IMR-90 (cell line): Measurements from ENCODE around the gene GNL2. TPM values are rescaled to one million over a fixed set of nuclear protein-coding genes. Genes with fewer than 3 reads are reported as not detected.

Experiments used
- ATAC-seq: fragments of 200-7000 bp; cut with Tn5 transposase; 2 replicates; pipeline ENCODE4 v1.9.1; 2020; ENCODE audit warnings: low read depth, mild to moderate bottlenecking, moderate library complexity
- BruUV-seq: library from RNA; stranded (reverse); fragments of 400-500 nt; replicated peaks from 2 replicates; lab custom pipeline; 2021; lab: Mats Ljungman, UMichigan
- CTCF ChIA-PET: fragments of 300-600 bp; formaldehyde crosslinking; extraction: SDS; loops from one replicate; lab custom pipeline; 2021; ENCODE audit warnings: antibody characterized with exemption; lab: Yijun Ruan, JAX
- POLR2A ChIA-PET: fragments of 300-600 bp; sonication (Branson Sonifier 250); formaldehyde crosslinking; loops from one replicate; lab custom pipeline; 2022; ENCODE audit warnings: antibody characterized with exemption; ENCODE audit not compliant: unreplicated experiment; lab: Charles Lee
- DNase-seq: peaks from one replicate; pipeline ENCODE4 v3.0.0; 2013
- H2AFZ ChIP-seq: replicated peaks from 2 replicates; pipeline ENCODE3; 2013; ENCODE audit warnings: low read length, mild to moderate bottlenecking; ENCODE audit not compliant: poor library complexity
- H2AK5ac ChIP-seq: 2 replicates; pipeline ENCODE4 v1.6.1; 2013; ENCODE audit warnings: low read depth, low read length, inconsistent platforms
- H2AK9ac ChIP-seq: replicated peaks from 2 replicates; pipeline ENCODE3; 2013; ENCODE audit warnings: mild to moderate bottlenecking, low read depth, low read length, moderate library complexity; ENCODE audit not compliant: poor library complexity
- H2BK120ac ChIP-seq: 2 replicates; pipeline ENCODE4 v1.6.1; 2013; ENCODE audit warnings: low read depth, low read length, inconsistent platforms
- H2BK15ac ChIP-seq: 3 replicates; pipeline ENCODE4 v1.6.1; 2013; ENCODE audit warnings: low read depth, low read length, inconsistent platforms
- H2BK20ac ChIP-seq: 2 replicates; pipeline ENCODE4 v1.6.1; 2013; ENCODE audit warnings: low read depth, mild to moderate bottlenecking, inconsistent platforms, low read length, moderate library complexity
- H2BK5ac ChIP-seq: 2 replicates; pipeline ENCODE4 v1.6.1; 2013; ENCODE audit warnings: mild to moderate bottlenecking, low read depth, low read length, inconsistent platforms; ENCODE audit not compliant: poor library complexity, severe bottlenecking
- H3K14ac ChIP-seq: replicated peaks from 2 replicates; pipeline ENCODE4 v1.6.1; 2013; ENCODE audit warnings: low read depth, low read length, inconsistent platforms
- H3K18ac ChIP-seq: 2 replicates; pipeline ENCODE4 v1.6.1; 2013; ENCODE audit warnings: low read depth, low read length, control low read depth
- H3K23ac ChIP-seq: 2 replicates; pipeline ENCODE4 v1.6.1; 2013; ENCODE audit warnings: low read depth, low read length, inconsistent platforms
- H3K27ac ChIP-seq: 2 replicates; pipeline ENCODE4 v1.5.1; 2013; ENCODE audit warnings: mild to moderate bottlenecking, control low read depth, low read length; ENCODE audit not compliant: insufficient read depth
- H3K27me3 ChIP-seq: 2 replicates; pipeline ENCODE4 v1.6.1; 2013; ENCODE audit warnings: low read length; ENCODE audit not compliant: control insufficient read depth, insufficient read depth
- H3K36me3 ChIP-seq: 2 replicates; pipeline ENCODE4 v1.6.1; 2013; ENCODE audit warnings: low read length, mixed read lengths; ENCODE audit not compliant: control insufficient read depth, insufficient read depth
- H3K4ac ChIP-seq: 2 replicates; pipeline ENCODE4 v1.6.1; 2013; ENCODE audit warnings: low read depth, low read length, inconsistent platforms
- H3K4me1 ChIP-seq: 2 replicates; pipeline ENCODE4 v1.6.1; 2013; ENCODE audit warnings: low read length, mixed read lengths; ENCODE audit not compliant: control insufficient read depth, insufficient read depth
- H3K4me2 ChIP-seq: 2 replicates; pipeline ENCODE4 v1.6.1; 2013; ENCODE audit warnings: low read depth, mild to moderate bottlenecking, control low read depth, low read length, moderate library complexity
- H3K4me3 ChIP-seq: 2 replicates; pipeline ENCODE4 v1.5.1; 2013; ENCODE audit warnings: low read depth, mild to moderate bottlenecking, control low read depth, low read length, moderate library complexity; ENCODE audit not compliant: insufficient read depth
- H3K56ac ChIP-seq: 2 replicates; pipeline ENCODE4 v1.6.1; 2013; ENCODE audit warnings: low read length, inconsistent platforms; ENCODE audit not compliant: insufficient read depth; ENCODE audit errors: extremely low read depth
- H3K79me1 ChIP-seq, 2 experiments: 2 replicates each; pipeline ENCODE4 v1.6.1; 2013; ENCODE audit warnings: low read length in 2 of 2, inconsistent platforms in 1 of 2, low read depth in 1 of 2
- H3K9ac ChIP-seq: 2 replicates; pipeline ENCODE4 v1.6.1; 2013; ENCODE audit warnings: low read depth, low read length, control low read depth
- H3K9me1 ChIP-seq: 2 replicates; pipeline ENCODE4 v1.6.1; 2013; ENCODE audit warnings: low read length, inconsistent platforms; ENCODE audit not compliant: insufficient read depth
- H3K9me3 ChIP-seq: 2 replicates; pipeline ENCODE4 v1.6.1; 2013; ENCODE audit warnings: low read length; ENCODE audit not compliant: control insufficient read depth, insufficient read depth
- H4K20me1 ChIP-seq: 2 replicates; pipeline ENCODE4 v1.6.1; 2013; ENCODE audit warnings: low read length, inconsistent platforms; ENCODE audit not compliant: insufficient read depth
- H4K5ac ChIP-seq: 2 replicates; pipeline ENCODE4 v1.6.1; 2013; ENCODE audit warnings: mild to moderate bottlenecking, low read depth, low read length, control low read depth
- H4K8ac ChIP-seq, 2 experiments: 2 replicates each; pipeline ENCODE4 v1.6.1; 2013; ENCODE audit warnings: low read depth in 2 of 2, low read length in 2 of 2, control low read depth in 1 of 2, inconsistent platforms in 1 of 2
- H4K91ac ChIP-seq: 2 replicates; pipeline ENCODE4 v1.6.1; 2013; ENCODE audit warnings: low read depth, low read length, inconsistent platforms; ENCODE audit not compliant: insufficient read depth
- BHLHE40 ChIP-seq: fragments of 150-350 bp; IDR thresholded peaks from 2 replicates; pipeline ENCODE4 v1.6.1; 2016; ENCODE audit warnings: mild to moderate bottlenecking, low read depth, low read length
- CEBPB ChIP-seq: IDR thresholded peaks from 2 replicates; pipeline ENCODE4 v1.6.1; 2012; ENCODE audit warnings: low read depth, low read length, improper control_type of control experiment
- CHD1 ChIP-seq: IDR thresholded peaks from 2 replicates; pipeline ENCODE4 v1.6.1; 2012; ENCODE audit warnings: low read depth, low read length, improper control_type of control experiment
- FOS ChIP-seq: fragments of 150-350 bp; IDR thresholded peaks from 2 replicates; pipeline ENCODE4 v1.6.1; 2016; ENCODE audit warnings: low read depth, low read length
- MAFK ChIP-seq: IDR thresholded peaks from 2 replicates; pipeline ENCODE4 v1.6.1; 2012; ENCODE audit warnings: low read depth, low read length, improper control_type of control experiment
- MAZ ChIP-seq: IDR thresholded peaks from 2 replicates; pipeline ENCODE4 v1.6.1; 2012; ENCODE audit warnings: low read depth, mild to moderate bottlenecking, low read length, improper control_type of control experiment, moderate library complexity, borderline replicate concordance
- POLR2A ChIP-seq: IDR thresholded peaks from 2 replicates; pipeline ENCODE4 v1.6.1; 2012; ENCODE audit warnings: mild to moderate bottlenecking, low read depth, low read length
- RFX5 ChIP-seq: IDR thresholded peaks from 2 replicates; pipeline ENCODE4 v1.8.0; 2012; ENCODE audit warnings: low read depth, mild to moderate bottlenecking, low read length, moderate library complexity
- SMC3 ChIP-seq: fragments of 150-350 bp; IDR thresholded peaks from 2 replicates; pipeline ENCODE4 v1.6.1; 2016; ENCODE audit warnings: low read depth, mild to moderate bottlenecking, antibody characterized with exemption, low read length, moderate library complexity
- dilution Hi-C: fragments of 300-500 bp; cut with HindIII; formaldehyde crosslinking; loops from one replicate; pipeline ENCODE4 v1.14.3; 2018; ENCODE audit warnings: low sequenced_read_pairs; ENCODE audit not compliant: unreplicated experiment
- in situ Hi-C: fragments of 300-500 bp; cut with MboI; formaldehyde crosslinking; loops from 3 replicates; pipeline ENCODE4 v1.14.3; 2019; ENCODE audit warnings: low sequenced_read_pairs, inconsistent platforms, mixed read lengths
- intact Hi-C: fragments of 100-400 bp; cut with micrococcal nuclease; formaldehyde crosslinking; loops from 2 replicates; pipeline ENCODE4 v1.10.0; 2022
- polyA plus RNA-seq, 3 experiments: library from polyadenylated mRNA; depleted of rRNA; stranded (reverse); fragments of >200 nt; gene quantifications; 2 replicates each; pipeline ENCODE4 v1.2.3, GENCODE V29; 2012; ENCODE audit warnings: low replicate concordance in 1 of 3
- total RNA-seq: library from RNA; depleted of rRNA; stranded (reverse); fragments of >200 nt; gene quantifications from 2 replicates; pipeline ENCODE4 v1.2.3, GENCODE V29; 2012
- TF ChIP-seq, protein P1 (sequence below): fragments of 150-350 bp; IDR thresholded peaks from 2 replicates; pipeline ENCODE4 v1.6.1; 2017; ENCODE audit warnings: mild to moderate bottlenecking, antibody characterized with exemption, low read length, low read depth
- TF ChIP-seq, protein P2 (sequence below): conservative IDR thresholded peaks from 2 replicates; pipeline ENCODE4 v1.5.1; 2012; ENCODE audit warnings: mild to moderate bottlenecking, low read depth, low read length, improper control_type of control experiment

The GNL2 gene
- total and polyA plus RNA-seq, 2 of the 4 experiments (the other 2 are of a cell fraction): 42.9 to 77.4 TPM

DNA sequence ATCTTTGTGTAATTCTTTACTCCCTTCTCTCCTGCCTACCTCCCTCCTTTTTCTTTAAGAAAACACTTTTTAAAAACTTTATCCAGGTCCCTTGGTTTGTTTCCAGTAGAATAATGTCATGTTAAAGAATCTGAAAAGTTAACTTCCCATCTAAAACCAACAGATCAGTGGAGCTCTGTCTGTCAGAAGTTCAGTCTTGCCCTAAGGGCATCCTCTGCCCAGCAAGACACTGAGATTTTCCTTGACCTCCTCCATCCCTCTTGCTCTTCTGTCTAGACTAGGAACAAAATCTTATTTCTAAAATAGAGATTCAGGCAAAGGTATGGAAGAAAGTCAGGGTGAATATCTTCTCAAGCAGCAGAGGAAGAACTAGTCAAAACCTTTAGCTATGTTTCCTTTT is 5.7 kb upstream of the GNL2 start:
- Histone ChIP-seq H4K20me1 (no peaks in the 10 kb centered on the region), H4K5ac (no peak overlapping the region), H3K9ac (no peak overlapping the region), H3K27me3 (peaks cover 20% of the 10 kb centered on the region), H2AFZ (no peak overlapping the region), H2AK5ac (no peak overlapping the region), H2AK9ac (no peak overlapping the region), H2BK20ac (no peak overlapping the region), H3K56ac (no peak overlapping the region), H3K27ac (no peak overlapping the region), H3K4me2 (no peak overlapping the region), H4K91ac (no peak overlapping the region), H3K23ac (no peak overlapping the region), H3K4ac (no peak overlapping the region), H2BK120ac (no peak overlapping the region), H3K4me3 (no peak overlapping the region), H4K8ac (no peak overlapping the region), H3K14ac (no peak overlapping the region), H3K79me1 (no peaks in the 10 kb centered on the region), H2BK15ac (no peak overlapping the region), H2BK5ac (no peak overlapping the region), H3K4me1 (peaks cover 3% of the 10 kb centered on the region; the same call in 1 of the 2 replicates), H3K36me3 (no peaks in the 10 kb centered on the region), H3K18ac (no peak overlapping the region), H3K9me3 (no peaks in the 10 kb centered on the region), H3K9me1 (no peaks in the 10 kb centered on the region)
- dilution Hi-C loops: no loop called here
- no peak for DNase-seq
- POLR2A ChIA-PET: interaction anchor here (0.5 to 0.7 kb wide), 2 partner anchors 36 to 84 kb away, joined by 3 to 13 read pairs; no protein-coding TSS in a partner anchor
- intact Hi-C loops: loop anchor here (10.0 kb wide), 1 partner anchor 203 kb away; the partner anchor contains the start of genes C1orf122 and YRDC
- in situ Hi-C loops: loop anchor here (25.0 kb wide), 1 partner anchor 1211 kb away; no protein-coding TSS in a partner anchor
- BruUV-seq: no TSS peak
- no peak for ATAC-seq
- CTCF ChIA-PET: interaction anchor here (1.1 to 3.5 kb wide), 2 partner anchors 77 to 80 kb away, joined by 3 to 27 read pairs; no protein-coding TSS in a partner anchor
- no peak for TF ChIP-seq BHLHE40
- TF ChIP-seq MAFK: no peak
- no peak for TF ChIP-seq CEBPB
- no peak for TF ChIP-seq RFX5
- TF ChIP-seq POLR2A: no peak
- TF ChIP-seq, protein P1, sequence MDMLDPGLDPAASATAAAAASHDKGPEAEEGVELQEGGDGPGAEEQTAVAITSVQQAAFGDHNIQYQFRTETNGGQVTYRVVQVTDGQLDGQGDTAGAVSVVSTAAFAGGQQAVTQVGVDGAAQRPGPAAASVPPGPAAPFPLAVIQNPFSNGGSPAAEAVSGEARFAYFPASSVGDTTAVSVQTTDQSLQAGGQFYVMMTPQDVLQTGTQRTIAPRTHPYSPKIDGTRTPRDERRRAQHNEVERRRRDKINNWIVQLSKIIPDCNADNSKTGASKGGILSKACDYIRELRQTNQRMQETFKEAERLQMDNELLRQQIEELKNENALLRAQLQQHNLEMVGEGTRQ: no peak
- no peak for TF ChIP-seq CHD1
- no peak for TF ChIP-seq MAZ
- TF ChIP-seq, protein P2, sequence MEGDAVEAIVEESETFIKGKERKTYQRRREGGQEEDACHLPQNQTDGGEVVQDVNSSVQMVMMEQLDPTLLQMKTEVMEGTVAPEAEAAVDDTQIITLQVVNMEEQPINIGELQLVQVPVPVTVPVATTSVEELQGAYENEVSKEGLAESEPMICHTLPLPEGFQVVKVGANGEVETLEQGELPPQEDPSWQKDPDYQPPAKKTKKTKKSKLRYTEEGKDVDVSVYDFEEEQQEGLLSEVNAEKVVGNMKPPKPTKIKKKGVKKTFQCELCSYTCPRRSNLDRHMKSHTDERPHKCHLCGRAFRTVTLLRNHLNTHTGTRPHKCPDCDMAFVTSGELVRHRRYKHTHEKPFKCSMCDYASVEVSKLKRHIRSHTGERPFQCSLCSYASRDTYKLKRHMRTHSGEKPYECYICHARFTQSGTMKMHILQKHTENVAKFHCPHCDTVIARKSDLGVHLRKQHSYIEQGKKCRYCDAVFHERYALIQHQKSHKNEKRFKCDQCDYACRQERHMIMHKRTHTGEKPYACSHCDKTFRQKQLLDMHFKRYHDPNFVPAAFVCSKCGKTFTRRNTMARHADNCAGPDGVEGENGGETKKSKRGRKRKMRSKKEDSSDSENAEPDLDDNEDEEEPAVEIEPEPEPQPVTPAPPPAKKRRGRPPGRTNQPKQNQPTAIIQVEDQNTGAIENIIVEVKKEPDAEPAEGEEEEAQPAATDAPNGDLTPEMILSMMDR: no peak
- TF ChIP-seq FOS: no peak
- no peak for TF ChIP-seq SMC3
